ENCODE results near the gene PCBP2.

PCBP2 gene

DNA sequence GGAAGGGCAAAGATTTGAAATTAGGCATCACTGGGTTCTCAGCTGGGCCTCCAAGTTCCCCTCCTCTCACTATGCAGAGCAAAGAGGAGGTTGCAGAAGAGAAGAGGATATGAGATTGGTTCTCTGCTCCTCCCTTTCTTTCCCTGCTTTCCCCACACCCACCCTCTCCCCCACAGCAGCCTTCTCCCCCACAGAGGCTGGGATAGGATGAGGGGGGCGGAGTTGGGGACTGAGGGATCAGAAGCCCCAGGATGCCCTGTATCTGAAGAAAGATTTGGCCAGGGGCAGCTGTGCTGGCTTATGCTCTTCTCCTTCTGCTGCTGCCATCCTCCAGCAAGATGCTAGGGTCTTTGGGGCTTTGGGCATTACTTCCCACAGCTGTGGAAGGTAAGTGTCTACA lies 28.3 kb upstream of the PCBP2 start, which contains the start of gene AMHR2:
AMHR2 (plus strand) TSS at position 259 of the 400 bp plus-strand sequence; CDS start at position 339, 80 bp downstream.
- TF ChIP-seq, protein P1, sequence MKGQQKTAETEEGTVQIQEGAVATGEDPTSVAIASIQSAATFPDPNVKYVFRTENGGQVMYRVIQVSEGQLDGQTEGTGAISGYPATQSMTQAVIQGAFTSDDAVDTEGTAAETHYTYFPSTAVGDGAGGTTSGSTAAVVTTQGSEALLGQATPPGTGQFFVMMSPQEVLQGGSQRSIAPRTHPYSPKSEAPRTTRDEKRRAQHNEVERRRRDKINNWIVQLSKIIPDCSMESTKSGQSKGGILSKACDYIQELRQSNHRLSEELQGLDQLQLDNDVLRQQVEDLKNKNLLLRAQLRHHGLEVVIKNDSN (IDR thresholded peaks at IDR 0.05) = no peak
- TF ChIP-seq EP300 (IDR thresholded peaks at IDR 0.05; ENCODE audit: borderline replicate concordance) (no peak), TAF1 (IDR thresholded peaks at IDR 0.05; ENCODE audit: low read depth) (no peak), CEBPB (IDR thresholded peaks at IDR 0.05) (no peak)
- TF ChIP-seq, protein P2, sequence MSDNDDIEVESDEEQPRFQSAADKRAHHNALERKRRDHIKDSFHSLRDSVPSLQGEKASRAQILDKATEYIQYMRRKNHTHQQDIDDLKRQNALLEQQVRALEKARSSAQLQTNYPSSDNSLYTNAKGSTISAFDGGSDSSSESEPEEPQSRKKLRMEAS (IDR thresholded peaks at IDR 0.05) = no peak

DNA sequence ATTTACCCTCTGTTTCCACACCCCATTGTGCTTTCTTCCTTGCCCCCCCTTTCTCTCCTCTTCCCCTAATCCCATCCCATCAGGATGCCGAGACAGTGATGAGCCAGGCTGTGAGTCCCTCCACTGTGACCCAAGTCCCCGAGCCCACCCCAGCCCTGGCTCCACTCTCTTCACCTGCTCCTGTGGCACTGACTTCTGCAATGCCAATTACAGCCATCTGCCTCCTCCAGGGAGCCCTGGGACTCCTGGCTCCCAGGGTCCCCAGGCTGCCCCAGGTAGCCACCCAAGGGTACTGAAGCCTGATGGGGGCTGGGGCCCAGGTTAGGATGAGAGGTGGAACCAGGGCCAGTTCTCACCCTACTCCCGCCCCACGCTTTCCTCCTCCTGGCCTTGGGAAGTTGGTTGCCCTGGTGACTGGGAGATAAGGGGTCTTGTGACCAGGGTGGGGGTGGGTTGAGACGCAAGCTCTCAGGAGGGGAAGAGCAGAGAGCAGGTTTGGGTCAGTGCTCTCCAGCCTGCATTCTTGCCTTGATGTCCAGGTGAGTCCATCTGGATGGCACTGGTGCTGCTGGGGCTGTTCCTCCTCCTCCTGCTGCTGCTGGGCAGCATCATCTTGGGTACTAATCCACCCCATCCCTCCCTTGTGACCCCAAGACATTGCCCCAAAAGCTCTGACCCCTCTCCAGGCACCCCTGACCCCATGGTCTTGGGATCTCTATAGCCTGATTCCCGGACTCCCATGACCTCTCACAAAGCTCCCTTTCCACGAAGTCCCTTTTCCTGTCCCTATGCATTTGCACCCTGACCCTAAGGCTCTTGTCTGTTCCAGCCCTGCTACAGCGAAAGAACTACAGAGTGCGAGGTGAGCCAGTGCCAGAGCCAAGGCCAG lies 27.0 kb upstream of the PCBP2 start:
- TF ChIP-seq YY1 (IDR thresholded peaks at IDR 0.05; ENCODE audit: low read depth) (no peak), EGR1 (IDR thresholded peaks at IDR 0.05) (no peak)

DNA sequence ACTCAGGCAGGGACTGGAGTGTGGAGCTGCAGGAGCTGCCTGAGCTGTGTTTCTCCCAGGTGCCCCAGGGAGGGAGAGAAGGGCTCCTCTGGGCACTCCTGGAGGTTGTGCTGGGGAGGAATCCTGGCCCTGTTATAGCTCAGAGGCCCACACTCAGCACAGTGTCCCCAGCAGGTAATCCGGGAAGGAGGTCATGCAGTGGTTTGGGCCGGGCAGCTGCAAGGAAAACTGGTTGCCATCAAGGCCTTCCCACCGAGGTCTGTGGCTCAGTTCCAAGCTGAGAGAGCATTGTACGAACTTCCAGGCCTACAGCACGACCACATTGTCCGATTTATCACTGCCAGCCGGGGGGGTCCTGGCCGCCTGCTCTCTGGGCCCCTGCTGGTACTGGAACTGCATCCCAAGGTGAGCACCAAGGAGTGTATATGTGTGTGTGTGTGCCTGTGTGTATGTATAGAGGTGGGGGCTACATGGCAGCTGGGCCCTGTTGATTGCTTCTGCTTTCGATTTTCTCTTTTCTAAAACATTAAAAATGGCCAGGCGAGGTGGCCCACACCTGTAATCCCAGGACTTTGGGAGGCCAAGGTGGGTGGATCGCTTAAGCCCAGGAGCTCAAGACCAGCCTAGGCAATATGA lies 26.3 kb upstream of the PCBP2 start:
- TF ChIP-seq RAD21 (IDR thresholded peaks at IDR 0.05; ENCODE audit: low read depth) (no peak), YY1 (IDR thresholded peaks at IDR 0.05; ENCODE audit: low read depth) (no peak), CEBPB (IDR thresholded peaks at IDR 0.05) (no peak), TCF12 (IDR thresholded peaks at IDR 0.05; ENCODE audit: low read depth) (no peak), EP300 (IDR thresholded peaks at IDR 0.05; ENCODE audit: borderline replicate concordance) (no peak), FOXM1 (IDR thresholded peaks at IDR 0.05; ENCODE audit: borderline replicate concordance, low read depth) (no peak), TEAD4 (IDR thresholded peaks at IDR 0.05) (no peak), TAF1 (IDR thresholded peaks at IDR 0.05; ENCODE audit: low read depth) (no peak), EGR1 (IDR thresholded peaks at IDR 0.05) (no peak), NFIC (IDR thresholded peaks at IDR 0.05) (no peak), CREB1 (IDR thresholded peaks at IDR 0.05; ENCODE audit: low read depth) (no peak), ZBTB7A (IDR thresholded peaks at IDR 0.05; ENCODE audit: low read depth) (no peak)
- TF ChIP-seq, protein P3, sequence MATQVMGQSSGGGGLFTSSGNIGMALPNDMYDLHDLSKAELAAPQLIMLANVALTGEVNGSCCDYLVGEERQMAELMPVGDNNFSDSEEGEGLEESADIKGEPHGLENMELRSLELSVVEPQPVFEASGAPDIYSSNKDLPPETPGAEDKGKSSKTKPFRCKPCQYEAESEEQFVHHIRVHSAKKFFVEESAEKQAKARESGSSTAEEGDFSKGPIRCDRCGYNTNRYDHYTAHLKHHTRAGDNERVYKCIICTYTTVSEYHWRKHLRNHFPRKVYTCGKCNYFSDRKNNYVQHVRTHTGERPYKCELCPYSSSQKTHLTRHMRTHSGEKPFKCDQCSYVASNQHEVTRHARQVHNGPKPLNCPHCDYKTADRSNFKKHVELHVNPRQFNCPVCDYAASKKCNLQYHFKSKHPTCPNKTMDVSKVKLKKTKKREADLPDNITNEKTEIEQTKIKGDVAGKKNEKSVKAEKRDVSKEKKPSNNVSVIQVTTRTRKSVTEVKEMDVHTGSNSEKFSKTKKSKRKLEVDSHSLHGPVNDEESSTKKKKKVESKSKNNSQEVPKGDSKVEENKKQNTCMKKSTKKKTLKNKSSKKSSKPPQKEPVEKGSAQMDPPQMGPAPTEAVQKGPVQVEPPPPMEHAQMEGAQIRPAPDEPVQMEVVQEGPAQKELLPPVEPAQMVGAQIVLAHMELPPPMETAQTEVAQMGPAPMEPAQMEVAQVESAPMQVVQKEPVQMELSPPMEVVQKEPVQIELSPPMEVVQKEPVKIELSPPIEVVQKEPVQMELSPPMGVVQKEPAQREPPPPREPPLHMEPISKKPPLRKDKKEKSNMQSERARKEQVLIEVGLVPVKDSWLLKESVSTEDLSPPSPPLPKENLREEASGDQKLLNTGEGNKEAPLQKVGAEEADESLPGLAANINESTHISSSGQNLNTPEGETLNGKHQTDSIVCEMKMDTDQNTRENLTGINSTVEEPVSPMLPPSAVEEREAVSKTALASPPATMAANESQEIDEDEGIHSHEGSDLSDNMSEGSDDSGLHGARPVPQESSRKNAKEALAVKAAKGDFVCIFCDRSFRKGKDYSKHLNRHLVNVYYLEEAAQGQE (IDR thresholded peaks at IDR 0.05; ENCODE audit: low read depth) = no peak
- TF ChIP-seq, protein P2 (IDR thresholded peaks at IDR 0.05) = no peak
- TF ChIP-seq, protein P1 (IDR thresholded peaks at IDR 0.05) = no peak

DNA sequence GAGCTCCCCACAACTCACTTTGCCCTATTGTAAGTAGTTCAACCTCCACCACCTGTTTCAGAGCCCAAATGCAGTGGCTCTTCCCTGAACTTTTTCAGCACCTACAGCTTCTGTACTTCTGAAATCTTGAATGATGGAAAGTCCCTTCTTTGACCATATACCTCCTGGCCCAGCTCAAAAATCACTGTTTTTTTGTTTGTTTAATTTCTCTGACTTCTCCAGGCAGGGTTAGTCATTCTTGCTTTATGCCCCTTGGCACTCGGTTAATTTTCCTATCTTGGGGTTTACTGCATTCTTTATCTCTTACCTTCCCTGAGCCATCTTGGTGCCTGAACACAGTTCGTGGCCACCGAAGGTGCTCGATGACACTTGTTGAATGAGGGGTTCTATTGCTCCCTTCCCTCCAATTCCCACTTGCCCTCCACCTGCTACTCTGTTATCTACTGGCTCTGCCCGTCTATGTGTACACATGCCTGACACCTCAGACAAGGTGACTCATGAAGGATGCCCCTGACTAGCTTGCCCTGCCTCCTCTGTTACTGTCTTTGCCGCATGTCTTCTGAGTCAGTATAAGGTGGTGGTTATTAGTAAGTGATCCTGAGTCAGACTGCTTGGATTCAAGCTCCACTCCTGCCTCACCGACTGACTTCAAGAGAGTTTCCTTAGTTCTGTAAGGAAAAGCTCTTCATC lies 23.9 kb upstream of the PCBP2 start:
- TF ChIP-seq, protein P1 (IDR thresholded peaks at IDR 0.05) = no peak

DNA sequence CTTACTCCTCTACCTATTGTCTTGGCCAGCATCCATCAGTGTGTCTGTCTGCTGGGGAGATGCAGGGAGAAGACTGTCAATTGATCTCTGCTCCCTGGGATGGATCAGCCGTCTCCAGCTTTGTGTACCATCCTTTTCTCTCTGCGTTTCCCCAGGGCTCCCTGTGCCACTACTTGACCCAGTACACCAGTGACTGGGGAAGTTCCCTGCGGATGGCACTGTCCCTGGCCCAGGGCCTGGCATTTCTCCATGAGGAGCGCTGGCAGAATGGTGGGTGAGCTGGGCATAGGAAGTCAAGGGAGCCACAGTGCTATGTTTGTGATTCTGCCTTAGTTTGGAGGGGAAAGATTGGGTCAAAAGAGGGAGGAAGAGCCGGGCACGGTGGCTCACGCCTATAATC lies 23.2 kb upstream of the PCBP2 start:
- TF ChIP-seq CEBPB (IDR thresholded peaks at IDR 0.05) (no peak), NFIC (IDR thresholded peaks at IDR 0.05) (no peak), CREB1 (IDR thresholded peaks at IDR 0.05; ENCODE audit: low read depth) (no peak), FOXM1 (IDR thresholded peaks at IDR 0.05; ENCODE audit: borderline replicate concordance, low read depth) (no peak)

DNA sequence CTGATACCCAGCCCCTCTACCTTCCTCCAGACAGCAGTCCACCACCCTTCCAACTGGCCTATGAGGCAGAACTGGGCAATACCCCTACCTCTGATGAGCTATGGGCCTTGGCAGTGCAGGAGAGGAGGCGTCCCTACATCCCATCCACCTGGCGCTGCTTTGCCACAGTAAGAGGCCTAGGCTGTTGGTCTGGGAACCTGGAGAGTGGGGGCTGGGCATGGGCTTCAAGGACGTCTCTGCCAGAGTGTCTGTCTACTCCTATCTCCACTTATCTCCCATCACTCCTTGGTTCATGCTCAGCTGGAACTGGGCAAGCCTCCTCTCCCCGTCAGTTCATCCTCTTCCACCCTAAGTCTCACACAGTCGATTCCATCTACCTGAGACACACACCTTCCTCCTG lies 21.8 kb upstream of the PCBP2 start:
- no peak for TF ChIP-seq YY1 (IDR thresholded peaks at IDR 0.05; ENCODE audit: low read depth)
- TF ChIP-seq CEBPB (IDR thresholded peaks at IDR 0.05) = no peak
- TF ChIP-seq EP300 (IDR thresholded peaks at IDR 0.05; ENCODE audit: borderline replicate concordance) = no peak
- TF ChIP-seq, protein P3 (IDR thresholded peaks at IDR 0.05; ENCODE audit: low read depth) = no peak
- TF ChIP-seq, protein P2 (IDR thresholded peaks at IDR 0.05) = no peak
- TF ChIP-seq TEAD4 (IDR thresholded peaks at IDR 0.05) = no peak
- TF ChIP-seq, protein P1 (IDR thresholded peaks at IDR 0.05) = no peak
- no peak for TF ChIP-seq CREB1 (IDR thresholded peaks at IDR 0.05; ENCODE audit: low read depth)
- no peak for TF ChIP-seq TCF12 (IDR thresholded peaks at IDR 0.05; ENCODE audit: low read depth)
- TF ChIP-seq NFIC (IDR thresholded peaks at IDR 0.05) = no peak
- no peak for TF ChIP-seq FOXM1 (IDR thresholded peaks at IDR 0.05; ENCODE audit: borderline replicate concordance, low read depth)
- TF ChIP-seq RAD21 (IDR thresholded peaks at IDR 0.05; ENCODE audit: low read depth) = no peak
- no peak for TF ChIP-seq ZBTB7A (IDR thresholded peaks at IDR 0.05; ENCODE audit: low read depth)
